HG03097 (cell line): Measurements from ENCODE around the gene NQO1.

ENCODE experiments used
- ATAC-seq: cut with Tn5 transposase; IDR thresholded peaks from one replicate; pipeline ENCODE4 v1.9.1; 2021; ENCODE audit not compliant: unreplicated experiment, low FRiP score

NQO1 gene

GRCh38 chr16:69707920-69708683, 18.3 kb downstream of the NQO1 start:
- ATAC-seq: no peak

GRCh38 chr16:69706975-69707340, 19.4 kb downstream of the NQO1 start:
- ATAC-seq: no peak

- no peak for ATAC-seq
Measured at GRCh38 chr16:69706256-69706974, 19.9 kb downstream of the NQO1 start.

- ATAC-seq: no peak
Measured at GRCh38 chr16:69703638-69704037, 22.7 kb downstream of the NQO1 start.

GRCh38 chr16:69701866-69702265, 24.5 kb downstream of the NQO1 start:
- ATAC-seq: no peak

- ATAC-seq: no peak
Measured at GRCh38 chr16:69701452-69701851, 24.9 kb downstream of the NQO1 start.

GRCh38 chr16:69699915-69700314, 26.4 kb downstream of the NQO1 start:
- no peak for ATAC-seq

- no peak for ATAC-seq
Measured at GRCh38 chr16:69698404-69698803, 28.0 kb downstream of the NQO1 start.

GRCh38 chr16:69693916-69694315, 32.4 kb downstream of the NQO1 start:
- ATAC-seq: no peak

- ATAC-seq: no peak
Measured at GRCh38 chr16:69691980-69692911, 34.1 kb downstream of the NQO1 start.

GRCh38 chr16:69688589-69688988, 37.8 kb downstream of the NQO1 start:
- ATAC-seq: no peak

GRCh38 chr16:69680358-69680757, 46.0 kb downstream of the NQO1 start:
- ATAC-seq: no peak

- no peak for ATAC-seq
Measured at GRCh38 chr16:69672998-69673713, 53.2 kb downstream of the NQO1 start.

- ATAC-seq: no peak
Measured at GRCh38 chr16:69672315-69672997, 53.9 kb downstream of the NQO1 start.

- ATAC-seq: no peak
Measured at GRCh38 chr16:69669577-69669976, 56.8 kb downstream of the NQO1 start.

GRCh38 chr16:69663846-69664245, 62.5 kb downstream of the NQO1 start:
- no peak for ATAC-seq

GRCh38 chr16:69662901-69663300, 63.5 kb downstream of the NQO1 start:
- no peak for ATAC-seq

- ATAC-seq: no peak
Measured at GRCh38 chr16:69660166-69660565, 66.2 kb downstream of the NQO1 start.
